Right lobe of liver (tissue), 6 donors: ENCODE measurements around the gene PCSK4. TPM values are rescaled to one million over a fixed set of nuclear protein-coding genes. Genes with fewer than 3 reads are reported as not detected.

ENCODE experiments used
- ATAC-seq, 4 donors: fragments of 200-7000 bp; cut with Tn5 transposase; one replicate each; pipeline ENCODE4 v1.9.1; 2020; ENCODE audit warnings: mild to moderate bottlenecking in 4 of 4, moderate library complexity in 4 of 4
- DNase-seq, 3 donors: peaks; one replicate each; pipeline ENCODE4 v3.0.0-alpha.2; 2020
- H3K27ac ChIP-seq, 3 donors: fragments of 200-600 bp; one replicate each; pipeline ENCODE4 v1.8.0; 2022
- H3K27me3 ChIP-seq, 2 donors: fragments of 200-600 bp; one replicate each; pipeline ENCODE4 v1.8.0; 2022
- H3K36me3 ChIP-seq, 4 donors: fragments of 200-600 bp; sonication (generic) in 1 of 4; one replicate each; pipeline versions ENCODE4 v1.5.1 to v1.8.0; 2017 to 2022; ENCODE audit warnings: control low read depth in 1 of 4
- H3K4me1 ChIP-seq, 4 donors: fragments of 200-600 bp; sonication (generic) in 1 of 4; one replicate each; pipeline versions ENCODE4 v1.5.1 to v1.8.0; 2017 to 2022; ENCODE audit warnings: control low read depth in 1 of 4
- H3K4me3 ChIP-seq, 3 donors: fragments of 200-600 bp; one replicate each; pipeline ENCODE4 v1.8.0; 2022
- H3K9me3 ChIP-seq, 4 donors: fragments of 200-600 bp; sonication (generic) in 1 of 4; one replicate each; pipeline versions ENCODE4 v1.5.1 to v1.8.0; 2017 to 2022; ENCODE audit warnings: control low read depth in 1 of 4
- POLR2A ChIP-seq: fragments of 450-650 bp; IDR thresholded peaks from one replicate; pipeline ENCODE4 v1.6.1; 2017; ENCODE audit warnings: antibody characterized with exemption, mild to moderate bottlenecking
- WGBS: methylation state at CpG from one replicate; pipeline ENCODE4 v1.1.6; 2018; ENCODE audit warnings: low coverage, low lambda C conversion rate; ENCODE audit not compliant: insufficient coverage; ENCODE audit errors: missing lambda C conversion rate; 5-methylcytosine and 5-hydroxymethylcytosine counted together
- intact Hi-C, 2 donors: fragments of 100-400 bp; cut with DNase I; formaldehyde crosslinking; loops; one replicate each; pipeline versions ENCODE4 v1.11.2 to v1.14.1; 2022
- total RNA-seq, 6 experiments: library from RNA; depleted of rRNA in 2 of 6; stranded (reverse); fragments of >200 nt in 2 of 6; fragmentation: NEBNext Ultra II Directional in 3 of 6; extraction: Animal tissue kit (Norgen Biotek cat#: 25700) in 3 of 6; gene quantifications; one replicate each; pipeline versions ENCODE4 v1.1.0 to v1.2.4, GENCODE V29; 2016 to 2023
- TF ChIP-seq, protein P1 (sequence below), 4 donors: fragments of 200-600 bp in 3 of 4; fragments of 450-650 bp in 1 of 4; IDR thresholded peaks; one replicate each; pipeline versions ENCODE4 v1.5.1 to v1.8.0; 2016 to 2022; ENCODE audit warnings: antibody characterized with exemption in 4 of 4, mild to moderate bottlenecking in 2 of 4
- donor health status: DM: no; HTN: yes; CAD: no.
- donor health status: DM: no; HTN: no; CAD: no.
- donor health status: DM: no; HTN: no; CAD: no.
- donor health status: DM: no; HTN: yes; CAD: no.
- donor health status: DM: no; HTN: yes; CAD: no.

Gene PCSK4
- total RNA-seq, 6 experiments from 2014 or later = 2.0 to 8.0 (median 3.6) TPM

DNA sequence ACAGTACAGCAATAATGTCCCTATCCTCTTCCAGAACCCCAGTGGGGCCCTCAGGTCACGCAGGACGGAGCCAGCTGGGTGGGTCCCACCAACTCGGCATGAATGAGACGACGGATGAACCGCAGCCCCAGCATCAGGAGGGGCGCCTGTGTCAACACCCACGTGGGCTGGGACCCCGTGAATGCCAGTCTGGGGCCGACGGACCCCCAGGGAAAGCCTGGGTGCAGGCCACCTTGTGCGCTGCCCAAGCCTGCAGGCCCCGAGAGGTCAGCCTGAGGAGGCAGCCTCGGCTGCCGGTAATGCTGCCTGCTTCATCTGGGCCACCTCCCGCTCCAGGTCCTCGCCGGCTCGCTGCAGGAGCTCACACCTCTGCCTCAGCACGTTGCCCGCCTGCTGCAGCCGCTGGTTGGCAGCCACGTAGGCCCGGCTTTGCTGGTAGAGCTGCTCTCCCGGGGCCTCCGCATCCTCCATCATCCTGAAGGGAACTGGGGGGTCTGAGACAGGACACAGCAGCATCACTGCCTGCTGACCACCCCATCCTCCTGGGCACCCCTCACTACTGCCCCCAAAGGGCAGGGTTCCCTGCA, 15.3 kb downstream of the PCSK4 start:
- no peak for TF ChIP-seq POLR2A
- TF ChIP-seq, protein P1, sequence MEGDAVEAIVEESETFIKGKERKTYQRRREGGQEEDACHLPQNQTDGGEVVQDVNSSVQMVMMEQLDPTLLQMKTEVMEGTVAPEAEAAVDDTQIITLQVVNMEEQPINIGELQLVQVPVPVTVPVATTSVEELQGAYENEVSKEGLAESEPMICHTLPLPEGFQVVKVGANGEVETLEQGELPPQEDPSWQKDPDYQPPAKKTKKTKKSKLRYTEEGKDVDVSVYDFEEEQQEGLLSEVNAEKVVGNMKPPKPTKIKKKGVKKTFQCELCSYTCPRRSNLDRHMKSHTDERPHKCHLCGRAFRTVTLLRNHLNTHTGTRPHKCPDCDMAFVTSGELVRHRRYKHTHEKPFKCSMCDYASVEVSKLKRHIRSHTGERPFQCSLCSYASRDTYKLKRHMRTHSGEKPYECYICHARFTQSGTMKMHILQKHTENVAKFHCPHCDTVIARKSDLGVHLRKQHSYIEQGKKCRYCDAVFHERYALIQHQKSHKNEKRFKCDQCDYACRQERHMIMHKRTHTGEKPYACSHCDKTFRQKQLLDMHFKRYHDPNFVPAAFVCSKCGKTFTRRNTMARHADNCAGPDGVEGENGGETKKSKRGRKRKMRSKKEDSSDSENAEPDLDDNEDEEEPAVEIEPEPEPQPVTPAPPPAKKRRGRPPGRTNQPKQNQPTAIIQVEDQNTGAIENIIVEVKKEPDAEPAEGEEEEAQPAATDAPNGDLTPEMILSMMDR (IDR thresholded peaks at IDR 0.05) = no peak
- no CpG with 5 or more reads among the region's 26 CpGs for WGBS
- ATAC-seq (no peak), DNase-seq (no peak)
- peaks cover 0 to 26% (median 13%) of the 10 kb centered on the region in 4 donors for H3K4me1 ChIP-seq
- peaks cover 0 to 18% of the 10 kb centered on the region in 2 donors for H3K27me3 ChIP-seq
- no peaks in the 10 kb centered on the region for H3K9me3 ChIP-seq
- intact Hi-C loops = no loop called here
- no peaks in the 10 kb centered on the region for H3K36me3 ChIP-seq
- no peak overlapping the region for H3K27ac ChIP-seq
- no peak overlapping the region for H3K4me3 ChIP-seq

DNA sequence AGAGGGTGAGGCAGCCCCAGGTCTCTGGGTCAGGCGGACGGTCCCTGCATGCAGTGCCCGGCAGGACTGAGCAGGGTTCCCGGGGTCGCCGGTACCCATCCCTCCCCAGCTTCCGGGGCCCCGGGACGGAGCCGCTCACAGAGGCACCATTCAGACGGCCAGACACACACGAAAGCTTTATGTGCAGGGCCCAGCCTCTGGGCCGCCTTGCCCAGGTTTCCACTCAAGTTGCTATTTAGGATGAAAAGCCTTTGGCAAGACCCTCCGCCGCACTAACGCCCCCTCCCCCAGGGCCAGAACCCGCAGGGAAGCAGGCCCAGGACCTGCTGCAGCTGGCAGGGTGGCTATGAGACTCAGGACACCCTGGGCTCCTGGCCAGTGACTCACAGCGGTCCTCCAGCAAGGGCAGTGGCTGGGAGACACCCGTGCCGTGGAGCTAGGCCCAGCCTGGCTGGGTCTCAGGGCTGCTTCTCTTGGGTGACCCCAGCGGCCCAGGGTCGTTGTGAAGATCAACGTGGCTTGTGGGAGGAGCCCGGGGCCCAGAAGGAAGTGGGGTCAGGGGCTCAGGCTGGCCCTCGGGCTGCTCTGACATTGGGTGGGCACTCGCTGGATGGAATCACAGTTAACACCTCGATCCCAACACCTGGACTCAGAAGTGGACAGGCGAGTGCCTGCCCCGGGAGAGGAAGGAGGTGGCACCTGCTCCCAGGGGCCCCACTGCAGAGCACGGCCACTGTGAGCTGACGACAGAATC, 16.0 kb downstream of the PCSK4 start:
- peaks cover 0 to 30% (median 15%) of the 10 kb centered on the region in 4 donors for H3K4me1 ChIP-seq
- no peak for ATAC-seq
- H3K4me3 ChIP-seq = no peak overlapping the region
- TF ChIP-seq POLR2A = no peak
- TF ChIP-seq, protein P1 (IDR thresholded peaks at IDR 0.05) = no peak
- no peaks in the 10 kb centered on the region for H3K9me3 ChIP-seq
- no peak overlapping the region for H3K27ac ChIP-seq
- no peaks in the 10 kb centered on the region for H3K36me3 ChIP-seq
- peaks cover 0 to 21% of the 10 kb centered on the region in 2 donors for H3K27me3 ChIP-seq
- DNase-seq = peak in 1 of 3 donors; percentile 21
- intact Hi-C loops = no loop called here
- 80% methylated on average over 3 of the region's 31 CpGs for WGBS

- H3K4me1 ChIP-seq = peaks cover 0 to 39% (median 13%) of the 10 kb centered on the region in 4 donors
- DNase-seq = no peak
Observed at GRCh38 chr19:1473085-1473851, 16.9 kb downstream of the PCSK4 start.

More at GRCh38 chr19:1473085-1473851, 16.9 kb downstream of the PCSK4 start:
- H3K27me3 ChIP-seq = peaks cover 0 to 25% of the 10 kb centered on the region in 2 donors
- WGBS = 70% methylated on average over 9 of the region's 20 CpGs
- intact Hi-C loops = no loop called here
- H3K4me3 ChIP-seq = no peak overlapping the region
- ATAC-seq = no peak
- no peaks in the 10 kb centered on the region for H3K9me3 ChIP-seq
- no peaks in the 10 kb centered on the region for H3K36me3 ChIP-seq
- no peak for TF ChIP-seq POLR2A
- TF ChIP-seq, protein P1 (IDR thresholded peaks at IDR 0.05) = no peak
- no peak overlapping the region for H3K27ac ChIP-seq
